ENCODE results near the gene KCNS3. TPM values are rescaled to one million over a fixed set of nuclear protein-coding genes. Genes with fewer than 3 reads are reported as not detected.

Gene KCNS3
- total and polyA plus RNA-seq, 2 of the 4 experiments (the other 2 are of a cell fraction), result 2.9 to 4.3 TPM

DNA sequence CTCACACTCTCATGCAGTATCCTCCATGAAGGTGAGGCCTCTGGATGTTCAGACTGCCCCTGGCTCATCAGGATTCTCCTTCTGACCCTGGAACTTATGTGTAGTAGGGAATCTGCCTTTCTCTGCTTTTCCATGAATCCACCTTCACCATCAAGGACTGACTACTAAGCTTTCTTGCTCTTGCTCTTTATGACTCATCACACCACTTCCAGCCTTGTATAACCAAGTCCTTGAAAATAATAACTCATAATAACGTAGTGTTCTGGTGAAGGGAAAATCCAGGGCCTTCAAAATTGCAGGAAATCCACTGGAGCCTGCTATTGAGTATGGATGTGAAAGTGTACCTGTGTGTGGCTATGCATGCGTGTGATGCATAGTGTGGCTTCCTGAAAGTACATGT lies 11.3 kb upstream of the KCNS3 start:
- H3K23ac ChIP-seq (ENCODE audit: low read depth, low read length), result no peak overlapping the region
- no peaks in the 10 kb centered on the region for H3K4me1 ChIP-seq (ENCODE audit: control insufficient read depth, insufficient read depth, low read length)
- H3K56ac ChIP-seq (ENCODE audit: extremely low read depth, insufficient read depth, low read length), result no peak overlapping the region
- H3K27me3 ChIP-seq (ENCODE audit: control insufficient read depth, insufficient read depth, low read length), result peaks cover 3% of the 10 kb centered on the region
- no peaks in the 10 kb centered on the region for H3K36me3 ChIP-seq (ENCODE audit: control insufficient read depth, insufficient read depth, low read length)
- no peak overlapping the region for H4K5ac ChIP-seq (ENCODE audit: low read depth, low read length)
- no TSS peak for BruUV-seq (replicated peaks)
- no peak overlapping the region for H4K8ac ChIP-seq (ENCODE audit: low read depth in 2 of 2, low read length in 2 of 2)
- intact Hi-C loops (cut with micrococcal nuclease), result no loop called here
- no peak overlapping the region for H2AK5ac ChIP-seq (ENCODE audit: low read depth, low read length)
- dilution Hi-C loops (cut with HindIII; ENCODE audit: low sequenced_read_pairs, unreplicated experiment), result no loop called here
- no peak overlapping the region for H3K9ac ChIP-seq (ENCODE audit: low read depth, low read length)
- H2AK9ac ChIP-seq (replicated peaks; ENCODE audit: low read depth, low read length, poor library complexity), result no peak overlapping the region
- no peak overlapping the region for H2BK120ac ChIP-seq (ENCODE audit: low read depth, low read length)
- H3K4me2 ChIP-seq (ENCODE audit: low read depth, low read length), result no peak overlapping the region
- TF ChIP-seq FOS (IDR thresholded peaks at IDR 0.05; ENCODE audit: low read depth, low read length) (0 out of 2 replicates have a peak, but pooled peaks have one; percentile 22), MAZ (IDR thresholded peaks at IDR 0.05; ENCODE audit: borderline replicate concordance, low read depth, low read length) (no peak)
- ATAC-seq (ENCODE audit: low read depth) (no peak), DNase-seq (no peak)
- H3K4ac ChIP-seq (ENCODE audit: low read depth, low read length), result no peak overlapping the region
- H3K4me3 ChIP-seq (ENCODE audit: insufficient read depth, low read depth, low read length), result no peak overlapping the region
- H4K91ac ChIP-seq (ENCODE audit: insufficient read depth, low read depth, low read length), result no peak overlapping the region
- H3K27ac ChIP-seq (ENCODE audit: insufficient read depth, low read length), result no peak overlapping the region
- no peak overlapping the region for H2AFZ ChIP-seq (replicated peaks; ENCODE audit: low read length, poor library complexity)
- no peak overlapping the region for H3K18ac ChIP-seq (ENCODE audit: low read depth, low read length)
- no peaks in the 10 kb centered on the region for H3K9me1 ChIP-seq (ENCODE audit: insufficient read depth, low read length)
- H2BK5ac ChIP-seq (ENCODE audit: low read depth, low read length, poor library complexity, severe bottlenecking), result no peak overlapping the region
- in situ Hi-C loops (cut with MboI; ENCODE audit: low sequenced_read_pairs), result loop anchor here (25.0 kb wide), 1 partner anchor 295 kb away; no protein-coding TSS in a partner anchor
- H2BK20ac ChIP-seq (ENCODE audit: low read depth, low read length), result no peak overlapping the region
- no peaks in the 10 kb centered on the region for H3K9me3 ChIP-seq (ENCODE audit: control insufficient read depth, insufficient read depth, low read length)
- 86% methylated on average over 1 of the region's 2 CpGs; no CpG with 5 or more reads in 1 of the 2 experiments for WGBS, 2 experiments (ENCODE audit: extremely low coverage in 2 of 2, insufficient read length in 1 of 2)
- no peaks in the 10 kb centered on the region for H3K79me1 ChIP-seq (ENCODE audit: low read depth in 1 of 2, low read length in 2 of 2)
- no peak overlapping the region for H2BK15ac ChIP-seq (ENCODE audit: low read depth, low read length)
- no peak overlapping the region for H3K14ac ChIP-seq (replicated peaks; ENCODE audit: low read depth, low read length)
- ChIA-PET POLR2A (ENCODE audit: unreplicated experiment) (no interaction called here), CTCF (interaction anchor here (0.6 to 0.9 kb wide), 2 partner anchors 183 to 700 kb away, joined by 3 read pairs; no protein-coding TSS in a partner anchor)
- no peaks in the 10 kb centered on the region for H4K20me1 ChIP-seq (ENCODE audit: insufficient read depth, low read length)

Measured in IMR-90 (cell line).